ENCODE data around the gene CCDC6. TPM values are rescaled to one million over a fixed set of nuclear protein-coding genes. Genes with fewer than 3 reads are reported as not detected.

Gene CCDC6
- total and polyA plus RNA-seq, 9 of the 15 experiments (the other 6 are each of a cell fraction or from before 2014, with no cell fraction given): 10.4 to 41.0 (median 20.9) TPM

GRCh38 chr10:59885430-59886134 lies 20.8 kb downstream of the CCDC6 start (continued):
- no peak for TF ChIP-seq MITF (IDR thresholded peaks at IDR 0.05)
- TF ChIP-seq SMAD2 (IDR thresholded peaks at IDR 0.05; ENCODE audit: low read depth, low read length): no peak
- TF ChIP-seq MEF2D (tag; conservative IDR thresholded peaks at IDR 0.05; ENCODE audit: low read depth): no peak
- TF ChIP-seq TEAD4 (IDR thresholded peaks at IDR 0.05; ENCODE audit: low read length): peak; percentile 25; the same call in 1 of the 2 replicates
- TF ChIP-seq TEAD4 (CRISPR knock-in tag; IDR thresholded peaks at IDR 0.05; ENCODE audit: borderline replicate concordance): no peak
- TF ChIP-seq ELF1 (tag; IDR thresholded peaks at IDR 0.05): no peak
- TF ChIP-seq BDP1 (IDR thresholded peaks at IDR 0.05; ENCODE audit: insufficient read depth, insufficient read length): no peak
- no peak for TF ChIP-seq FOXM1 (IDR thresholded peaks at IDR 0.05; ENCODE audit: low read depth)
- no peak for TF ChIP-seq FOXM1 (CRISPR knock-in tag; IDR thresholded peaks at IDR 0.05; ENCODE audit: low read depth)
- no peak for TF ChIP-seq HDAC2 (IDR thresholded peaks at IDR 0.05)
- no peak for TF ChIP-seq TSHZ1 (CRISPR knock-in tag; IDR thresholded peaks at IDR 0.05)
- no peak for TF ChIP-seq HNRNPH1 (optimal IDR thresholded peaks at IDR 0.05; ENCODE audit: low read depth, low read length)
- no peak for TF ChIP-seq RBBP5 (IDR thresholded peaks at IDR 0.05; ENCODE audit: borderline replicate concordance, insufficient read depth, low read length, poor library complexity, severe bottlenecking)
- TF ChIP-seq MNT (conservative IDR thresholded peaks at IDR 0.05): no peak
